ENCODE measurements around the gene YAE1.
A peak's percentile ranks its signal among the peaks of the same experiment; 100 is the strongest.

The YAE1 gene

DNA sequence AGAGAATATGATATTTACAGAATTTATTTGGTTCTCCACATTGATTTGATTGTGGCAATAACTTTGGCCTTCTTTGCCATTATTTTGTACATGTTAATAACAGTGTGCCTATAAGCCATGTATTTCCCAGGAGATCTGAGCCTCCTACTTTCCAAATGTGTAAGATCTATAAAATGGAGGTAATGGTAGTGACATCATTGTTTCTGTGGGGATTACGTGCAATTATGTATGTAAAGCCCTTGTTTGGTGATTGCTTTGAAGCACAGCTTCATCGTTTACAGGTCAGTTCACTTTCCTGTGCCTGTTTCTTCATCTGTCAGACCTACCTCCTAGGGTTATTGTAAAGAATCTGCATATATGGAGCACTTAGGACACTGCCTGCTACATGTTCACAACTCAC, 17.3 kb downstream of the YAE1 start:
- no peak overlapping the region for H3K4me3 ChIP-seq (ENCODE audit: low read depth, low read length)
- TF ChIP-seq, protein P1, sequence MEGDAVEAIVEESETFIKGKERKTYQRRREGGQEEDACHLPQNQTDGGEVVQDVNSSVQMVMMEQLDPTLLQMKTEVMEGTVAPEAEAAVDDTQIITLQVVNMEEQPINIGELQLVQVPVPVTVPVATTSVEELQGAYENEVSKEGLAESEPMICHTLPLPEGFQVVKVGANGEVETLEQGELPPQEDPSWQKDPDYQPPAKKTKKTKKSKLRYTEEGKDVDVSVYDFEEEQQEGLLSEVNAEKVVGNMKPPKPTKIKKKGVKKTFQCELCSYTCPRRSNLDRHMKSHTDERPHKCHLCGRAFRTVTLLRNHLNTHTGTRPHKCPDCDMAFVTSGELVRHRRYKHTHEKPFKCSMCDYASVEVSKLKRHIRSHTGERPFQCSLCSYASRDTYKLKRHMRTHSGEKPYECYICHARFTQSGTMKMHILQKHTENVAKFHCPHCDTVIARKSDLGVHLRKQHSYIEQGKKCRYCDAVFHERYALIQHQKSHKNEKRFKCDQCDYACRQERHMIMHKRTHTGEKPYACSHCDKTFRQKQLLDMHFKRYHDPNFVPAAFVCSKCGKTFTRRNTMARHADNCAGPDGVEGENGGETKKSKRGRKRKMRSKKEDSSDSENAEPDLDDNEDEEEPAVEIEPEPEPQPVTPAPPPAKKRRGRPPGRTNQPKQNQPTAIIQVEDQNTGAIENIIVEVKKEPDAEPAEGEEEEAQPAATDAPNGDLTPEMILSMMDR (IDR thresholded peaks at IDR 0.05; ENCODE audit: control insufficient read depth, extremely low read depth, insufficient read depth): no peak
- DNase-seq (ENCODE audit: low read depth): no peak

DNA sequence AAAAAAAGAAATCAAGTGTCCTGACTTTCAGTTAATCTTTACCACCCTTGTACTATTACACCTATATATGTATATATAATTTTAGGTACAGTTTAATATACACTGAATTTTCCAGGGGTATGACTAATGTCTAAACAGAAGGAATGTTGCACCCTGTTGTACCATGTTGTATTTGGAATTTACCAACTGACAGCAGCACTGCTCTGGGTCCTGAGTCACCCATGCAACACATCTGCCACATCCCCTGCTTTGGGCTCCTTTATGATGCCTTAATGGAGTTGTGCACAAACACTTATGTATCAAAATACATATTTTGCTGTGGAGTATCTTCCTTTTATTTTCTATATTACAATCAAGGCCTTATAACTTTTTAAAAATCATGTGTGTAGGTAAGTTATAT, 21.2 kb downstream of the YAE1 start:
- DNase-seq (ENCODE audit: low read depth): no peak
- TF ChIP-seq, protein P1 (IDR thresholded peaks at IDR 0.05; ENCODE audit: control insufficient read depth, extremely low read depth, insufficient read depth): no peak
- H3K4me3 ChIP-seq (ENCODE audit: low read depth, low read length): no peak overlapping the region

DNA sequence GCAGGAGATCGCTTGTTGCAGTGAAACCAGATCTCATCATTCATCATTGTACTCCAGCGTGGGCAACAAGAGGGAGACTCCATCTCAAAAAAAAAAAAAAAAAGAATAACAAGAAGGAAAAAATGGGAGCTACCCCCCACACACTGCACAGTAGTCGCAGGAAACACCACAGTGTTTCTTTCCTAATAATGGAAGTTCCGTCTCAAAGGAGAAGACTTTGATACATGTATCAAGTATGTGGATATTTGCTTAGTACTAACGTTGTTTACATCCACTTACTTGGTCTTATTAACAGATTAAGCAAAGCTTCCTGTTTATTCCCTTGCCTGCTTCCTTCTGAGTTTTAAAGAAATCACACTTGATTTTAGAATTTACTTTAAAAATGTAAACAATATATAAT, 22.2 kb downstream of the YAE1 start:
- DNase-seq (ENCODE audit: low read depth): no peak
- TF ChIP-seq, protein P1 (IDR thresholded peaks at IDR 0.05; ENCODE audit: control insufficient read depth, extremely low read depth, insufficient read depth): no peak
- H3K4me3 ChIP-seq (ENCODE audit: low read depth, low read length): no peak overlapping the region

DNA sequence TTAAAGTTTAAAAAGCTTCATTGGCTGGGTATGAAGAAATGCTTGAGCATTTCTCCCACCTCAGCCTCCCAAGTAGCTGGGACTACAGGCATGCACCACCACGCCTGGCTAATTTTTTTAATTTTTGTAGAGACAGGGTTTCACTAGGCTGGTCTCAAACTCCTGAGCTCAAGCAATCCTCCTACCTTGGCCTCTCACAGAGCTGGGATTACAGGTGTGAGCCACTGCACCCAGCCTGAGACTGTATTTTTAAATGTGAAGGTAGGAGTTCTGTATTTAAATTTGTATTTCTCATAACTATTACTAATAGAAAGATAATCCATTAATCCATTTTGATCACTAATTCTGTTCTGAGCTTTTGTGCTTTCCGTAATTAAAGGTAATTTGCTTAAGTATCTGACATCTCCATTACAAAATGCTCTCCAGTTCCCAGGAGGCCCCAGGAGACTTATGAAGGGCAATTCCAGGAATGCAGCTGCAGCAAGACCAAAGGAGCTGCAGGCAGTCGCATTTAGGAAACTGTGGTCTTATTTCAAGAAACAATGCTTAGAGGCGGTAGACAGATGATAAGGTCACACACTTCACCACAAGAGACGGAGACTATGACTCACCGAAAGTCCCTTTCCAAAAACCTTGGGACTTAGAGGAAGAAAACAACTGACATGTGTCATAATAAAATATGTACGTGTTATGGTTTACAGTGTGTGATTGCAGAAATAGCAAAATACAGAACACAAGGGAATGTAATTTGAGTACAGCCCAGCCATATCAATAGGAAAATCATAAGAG, 23.3 kb downstream of the YAE1 start:
- no peak for DNase-seq (ENCODE audit: low read depth)

DNA sequence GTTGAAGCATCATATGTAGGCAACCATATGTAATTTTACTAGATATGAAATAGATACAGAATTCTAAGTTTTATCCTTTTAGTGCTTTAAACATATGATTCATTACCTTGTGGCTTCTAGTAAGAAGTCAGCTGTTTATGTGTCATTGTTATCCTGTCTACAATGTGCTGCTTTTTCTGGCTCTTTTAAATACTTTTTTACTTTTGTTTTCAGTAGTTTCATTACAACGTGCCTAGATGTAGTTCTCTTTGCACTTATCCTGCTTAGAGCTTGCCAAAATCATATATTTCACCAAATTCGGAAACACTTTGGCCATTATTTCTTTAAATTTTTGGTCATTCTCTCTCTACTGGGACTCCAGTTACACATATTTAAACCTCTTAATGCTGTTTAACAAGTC, 26.4 kb downstream of the YAE1 start:
- DNase-seq (ENCODE audit: low read depth): no peak
- H3K4me3 ChIP-seq (ENCODE audit: low read depth, low read length): no peak overlapping the region
- TF ChIP-seq, protein P1 (IDR thresholded peaks at IDR 0.05; ENCODE audit: control insufficient read depth, extremely low read depth, insufficient read depth): no peak

More for the DNA sequence above, 23.3 kb downstream of the YAE1 start:
- TF ChIP-seq, protein P1 (IDR thresholded peaks at IDR 0.05; ENCODE audit: control insufficient read depth, extremely low read depth, insufficient read depth): no peak
- H3K4me3 ChIP-seq (ENCODE audit: low read depth, low read length): no peak overlapping the region

DNA sequence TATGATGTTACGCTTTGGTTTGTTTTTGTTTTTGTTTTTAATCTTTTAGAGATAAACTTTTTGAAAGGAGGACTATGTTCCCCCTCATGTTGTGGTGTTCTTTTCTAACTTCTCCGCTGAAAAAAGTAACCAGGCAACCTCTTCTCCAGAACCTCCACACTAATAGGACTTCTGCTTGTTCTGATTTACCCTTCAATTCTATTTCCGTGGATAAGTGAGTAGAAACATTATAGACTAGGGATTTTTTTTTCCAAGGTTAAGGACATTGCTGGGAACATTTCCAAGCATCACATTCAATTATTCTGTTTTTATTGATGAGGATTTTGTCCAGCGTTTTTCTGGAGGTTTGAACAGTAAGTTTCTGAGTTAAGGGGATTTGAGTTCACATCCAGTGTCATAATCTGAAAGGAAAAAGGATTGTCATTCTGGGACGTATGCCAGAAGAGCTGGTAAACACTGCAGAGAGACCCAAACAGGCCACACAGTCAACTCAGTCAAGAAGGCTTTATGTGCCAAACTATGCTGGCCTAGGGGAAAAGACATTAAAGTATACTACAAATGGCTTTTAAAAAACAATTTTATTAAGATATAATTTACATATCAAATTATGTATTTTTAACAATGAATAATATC, 28.9 kb downstream of the YAE1 start:
- DNase-seq (ENCODE audit: low read depth): peak; percentile 28
- TF ChIP-seq, protein P1 (IDR thresholded peaks at IDR 0.05; ENCODE audit: control insufficient read depth, extremely low read depth, insufficient read depth): no peak
- H3K4me3 ChIP-seq (ENCODE audit: low read depth, low read length): no peak overlapping the region

Data from LNCaP clone FGC (cell line).